Right lobe of liver (tissue), 6 donors: ENCODE results near the gene TSSK2. TPM values are rescaled to one million over a fixed set of nuclear protein-coding genes. Genes with fewer than 3 reads are reported as not detected.
A peak's percentile ranks its signal among the peaks of the same experiment; 100 is the strongest.

Source experiments
- ATAC-seq, 4 donors: fragments of 200-7000 bp; cut with Tn5 transposase; one replicate each; pipeline ENCODE4 v1.9.1; 2020; ENCODE audit warnings: mild to moderate bottlenecking in 4 of 4, moderate library complexity in 4 of 4
- DNase-seq, 3 donors: peaks; one replicate each; pipeline ENCODE4 v3.0.0-alpha.2; 2020
- H3K27ac ChIP-seq, 3 donors: fragments of 200-600 bp; one replicate each; pipeline ENCODE4 v1.8.0; 2022
- H3K27me3 ChIP-seq, 2 donors: fragments of 200-600 bp; one replicate each; pipeline ENCODE4 v1.8.0; 2022
- H3K36me3 ChIP-seq, 4 donors: fragments of 200-600 bp; sonication (generic) in 1 of 4; one replicate each; pipeline versions ENCODE4 v1.5.1 to v1.8.0; 2017 to 2022; ENCODE audit warnings: control low read depth in 1 of 4
- H3K4me1 ChIP-seq, 4 donors: fragments of 200-600 bp; sonication (generic) in 1 of 4; one replicate each; pipeline versions ENCODE4 v1.5.1 to v1.8.0; 2017 to 2022; ENCODE audit warnings: control low read depth in 1 of 4
- H3K4me3 ChIP-seq, 3 donors: fragments of 200-600 bp; one replicate each; pipeline ENCODE4 v1.8.0; 2022
- H3K9me3 ChIP-seq, 4 donors: fragments of 200-600 bp; sonication (generic) in 1 of 4; one replicate each; pipeline versions ENCODE4 v1.5.1 to v1.8.0; 2017 to 2022; ENCODE audit warnings: control low read depth in 1 of 4
- CTCF ChIP-seq, 4 donors: fragments of 200-600 bp in 3 of 4; fragments of 450-650 bp in 1 of 4; IDR thresholded peaks; one replicate each; pipeline versions ENCODE4 v1.5.1 to v1.8.0; 2016 to 2022; ENCODE audit warnings: antibody characterized with exemption in 4 of 4, mild to moderate bottlenecking in 2 of 4
- POLR2A ChIP-seq: fragments of 450-650 bp; IDR thresholded peaks from one replicate; pipeline ENCODE4 v1.6.1; 2017; ENCODE audit warnings: antibody characterized with exemption, mild to moderate bottlenecking
- WGBS: methylation state at CpG from one replicate; pipeline ENCODE4 v1.1.6; 2018; ENCODE audit warnings: low coverage, low lambda C conversion rate; ENCODE audit not compliant: insufficient coverage; ENCODE audit errors: missing lambda C conversion rate; 5-methylcytosine and 5-hydroxymethylcytosine counted together
- intact Hi-C, 2 donors: fragments of 100-400 bp; cut with DNase I; formaldehyde crosslinking; loops; one replicate each; pipeline versions ENCODE4 v1.11.2 to v1.14.1; 2022
- total RNA-seq, 6 experiments: library from RNA; depleted of rRNA in 2 of 6; stranded (reverse); fragments of >200 nt in 2 of 6; fragmentation: NEBNext Ultra II Directional in 3 of 6; extraction: Animal tissue kit (Norgen Biotek cat#: 25700) in 3 of 6; gene quantifications; one replicate each; pipeline versions ENCODE4 v1.1.0 to v1.2.4, GENCODE V29; 2016 to 2023
- donor health status: DM: no; HTN: yes; CAD: no.
- donor health status: DM: no; HTN: no; CAD: no.
- donor health status: DM: no; HTN: no; CAD: no.
- donor health status: DM: no; HTN: yes; CAD: no.
- donor health status: DM: no; HTN: yes; CAD: no.

Gene TSSK2
- total RNA-seq, 6 experiments from 2014 or later, result not detected

- peak; percentile 70 to 79 (median 78) for TF ChIP-seq CTCF (IDR thresholded peaks at IDR 0.05)
- no peak for TF ChIP-seq POLR2A
- Histone ChIP-seq H3K4me1 (peaks cover 0 to 39% (median 24%) of the 10 kb centered on the region in 4 donors), H3K4me3 (peak overlapping the region; percentile 73 to 93 (median 83)), H3K36me3 (no peaks in the 10 kb centered on the region), H3K27me3 (no peaks in the 10 kb centered on the region), H3K9me3 (no peaks in the 10 kb centered on the region), H3K27ac (peak overlapping the region; percentile 66 to 90 (median 79))
- ATAC-seq (peak; percentile 64 to 70 (median 66)), DNase-seq (peak; percentile 78 to 86 (median 86))
- intact Hi-C loops, result loop anchor here in 1 of 2 donors (5.0 kb wide), 1 partner anchor 108 kb away; no protein-coding TSS in a partner anchor
- WGBS, result 16% methylated on average over 6 of the region's 15 CpGs
Observed at GRCh38 chr22:19179497-19180048, 48.5 kb downstream of the TSSK2 start.

- WGBS, result no CpG with 5 or more reads among the region's 9 CpGs
- DNase-seq (no peak), ATAC-seq (no peak)
- H3K36me3 ChIP-seq, result no peaks in the 10 kb centered on the region
- TF ChIP-seq CTCF (IDR thresholded peaks at IDR 0.05), result no peak
- TF ChIP-seq POLR2A, result no peak
- peaks cover 0 to 32% (median 19%) of the 10 kb centered on the region in 4 donors for H3K4me1 ChIP-seq
- peak overlapping the region in 1 of 3 donors; percentile 90 for H3K27ac ChIP-seq
- no peak overlapping the region for H3K4me3 ChIP-seq
- no peaks in the 10 kb centered on the region for H3K9me3 ChIP-seq
- intact Hi-C loops, result no loop called here
- H3K27me3 ChIP-seq, result no peaks in the 10 kb centered on the region
Observed at GRCh38 chr22:19180234-19180633, 49.1 kb downstream of the TSSK2 start.

GRCh38 chr22:19180740-19181410 is 49.8 kb downstream of the TSSK2 start:
- H3K27me3 ChIP-seq, result no peaks in the 10 kb centered on the region
- ATAC-seq (no peak), DNase-seq (no peak)
- intact Hi-C loops, result no loop called here
- no peak overlapping the region for H3K27ac ChIP-seq
- peaks cover 0 to 26% (median 13%) of the 10 kb centered on the region in 4 donors for H3K4me1 ChIP-seq
- H3K9me3 ChIP-seq, result no peaks in the 10 kb centered on the region
- no peaks in the 10 kb centered on the region for H3K36me3 ChIP-seq
- WGBS, result 63% methylated on average over 5 of the region's 11 CpGs
- H3K4me3 ChIP-seq, result no peak overlapping the region
- TF ChIP-seq CTCF (IDR thresholded peaks at IDR 0.05) (no peak), POLR2A (no peak)

DNA sequence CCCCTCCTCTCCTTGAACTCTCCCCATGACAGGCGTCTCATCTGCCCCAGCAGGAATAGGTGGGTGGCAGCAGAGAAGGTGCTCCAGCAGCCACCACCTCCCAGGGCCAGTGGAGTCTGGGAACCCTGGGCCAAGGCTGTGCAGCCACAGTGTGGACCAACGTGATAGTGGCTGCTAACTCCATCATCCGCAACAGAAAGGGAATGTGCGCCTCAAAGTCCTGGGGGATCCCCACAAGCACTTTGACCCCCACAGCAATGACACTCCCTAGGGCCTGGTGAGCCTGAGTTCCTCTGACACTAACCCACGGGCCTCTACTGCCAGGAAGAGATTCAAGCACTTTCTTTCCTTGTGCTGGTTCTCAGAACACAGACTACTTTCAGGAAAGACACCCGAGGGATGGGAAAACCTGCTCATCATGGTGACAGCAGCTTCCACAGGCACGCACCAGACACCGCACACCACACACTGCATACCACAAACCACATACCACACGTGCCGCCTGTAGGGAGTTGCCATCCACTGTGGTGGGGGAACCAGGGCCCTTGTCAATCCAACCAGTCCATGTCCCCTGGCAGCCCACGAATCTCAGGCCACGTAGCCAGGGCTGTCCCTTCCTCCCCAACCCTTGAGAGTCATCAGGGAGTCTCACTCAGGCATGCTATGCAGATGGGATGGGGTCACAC is 50.8 kb downstream of the TSSK2 start:
- intact Hi-C loops, result no loop called here
- ATAC-seq (no peak), DNase-seq (no peak)
- Histone ChIP-seq H3K4me1 (peaks cover 0 to 16% (median 8%) of the 10 kb centered on the region in 4 donors), H3K27me3 (no peaks in the 10 kb centered on the region), H3K4me3 (no peak overlapping the region), H3K36me3 (no peaks in the 10 kb centered on the region), H3K9me3 (no peaks in the 10 kb centered on the region), H3K27ac (no peak overlapping the region)
- TF ChIP-seq POLR2A, result no peak
- no peak for TF ChIP-seq CTCF (IDR thresholded peaks at IDR 0.05)
- 59% methylated on average over 7 of the region's 12 CpGs for WGBS

Other genes with a start within 250 kb of the TSSK2 start
- gene DGCR6, start 225.0 kb upstream of the TSSK2 start, total RNA-seq, result 1 to 10 TPM in 5 of 6 experiments, under 1 TPM in 1; 0.92 to 5.1 (median 2.5) TPM
- gene PRODH, start 195.0 kb upstream of the TSSK2 start, total RNA-seq, result 10 to 100 TPM in 1 of 6 experiments, 1 to 10 TPM in 4, under 1 TPM in 1; 0.86 to 31.0 (median 3.8) TPM
- gene DGCR2, start 8.9 kb upstream of the TSSK2 start, total RNA-seq, result 10 to 100 TPM; 19.8 to 31.7 (median 24.7) TPM
- 1 to 10 TPM; 4.8 to 9.2 (median 5.4) TPM for gene ESS2, start 13.3 kb downstream of the TSSK2 start, total RNA-seq
- gene GSC2, start 19.0 kb downstream of the TSSK2 start, total RNA-seq, result not detected
- 100 to 1,000 TPM in 4 of 6 experiments, 10 to 100 TPM in 2; 80.2 to 128 (median 114) TPM for gene SLC25A1, start 47.4 kb downstream of the TSSK2 start, total RNA-seq
- gene CLTCL1, start 160.4 kb downstream of the TSSK2 start, total RNA-seq, result 1 to 10 TPM; 3.5 to 6.6 (median 5.7) TPM